Loucy (cell line): ENCODE results near the gene GNAQ.

Source experiments
- CTCF ChIP-seq: fragments of 200-600 bp; sonication (generic); conservative IDR thresholded peaks from 2 replicates; pipeline ENCODE4 v1.5.1; 2014; ENCODE audit warnings: mild to moderate bottlenecking, antibody characterized with exemption, low read length
- EZH2phosphoT487 ChIP-seq: fragments of 200-600 bp; IDR thresholded peaks from 2 replicates; pipeline ENCODE4 v1.6.1; 2018; ENCODE audit warnings: antibody characterized with exemption, mild to moderate bottlenecking, moderate library complexity, borderline replicate concordance

GRCh38 chr9:77922591-77922990 is 109.0 kb downstream of the GNAQ start:
- TF ChIP-seq CTCF (no peak), EZH2phosphoT487 (no peak)
